ENCODE measurements around the gene EPHB1. TPM values are rescaled to one million over a fixed set of nuclear protein-coding genes. Genes with fewer than 3 reads are reported as not detected.

Gene EPHB1
- polyA plus RNA-seq, 3 donors: 0.06 to 0.55 TPM; not detected in 1

DNA sequence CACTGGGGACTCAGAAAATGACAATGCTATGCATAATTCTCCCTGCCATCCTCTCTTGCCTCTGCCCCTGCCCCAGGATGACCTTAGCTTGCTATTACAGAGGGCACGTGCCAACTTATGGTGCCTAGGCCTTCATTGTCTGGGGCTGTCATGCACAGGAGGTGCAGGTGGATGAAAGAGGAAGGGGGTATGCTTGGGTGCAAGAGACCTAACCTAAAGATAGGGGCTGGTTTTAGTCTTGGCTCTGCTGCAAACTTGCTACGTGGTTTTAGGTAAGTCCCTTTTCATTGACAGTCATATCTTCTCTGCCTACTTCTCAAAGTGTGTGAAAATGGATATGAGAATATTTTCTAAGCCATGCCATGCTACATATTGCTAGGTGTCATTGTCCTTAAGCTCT, 161.3 kb downstream of the EPHB1 start:
- peaks cover 0 to 5% of the 10 kb centered on the region in 2 donors for H3K9me3 ChIP-seq (replicated peaks in 1 of 2; ENCODE audit: control insufficient read depth in 1 of 2, insufficient read depth in 1 of 2, low read length in 2 of 2)
- WGBS (ENCODE audit: insufficient coverage): 100% methylated on average over 1 of the region's 2 CpGs
- H3K79me2 ChIP-seq (ENCODE audit: insufficient read depth, low read length): no peaks in the 10 kb centered on the region
- Mint-ChIP-seq H3K9me3 (peaks cover 0 to 18% (median 5%) of the 10 kb centered on the region in 7 donors), H3K27ac (no peak overlapping the region), H3K36me3 (no peaks in the 10 kb centered on the region), H3K4me1 (no peaks in the 10 kb centered on the region), H3K4me3 (no peak overlapping the region), H3K27me3 (ENCODE audit: low read depth in 3 of 3) (peaks cover 2 to 3% (median 3%) of the 10 kb centered on the region in 3 donors)
- no peak overlapping the region for H3K4me3 ChIP-seq (replicated peaks in 1 of 3; ENCODE audit: low read depth in 2 of 3, low read length in 3 of 3)
- TF ChIP-seq, protein P1, sequence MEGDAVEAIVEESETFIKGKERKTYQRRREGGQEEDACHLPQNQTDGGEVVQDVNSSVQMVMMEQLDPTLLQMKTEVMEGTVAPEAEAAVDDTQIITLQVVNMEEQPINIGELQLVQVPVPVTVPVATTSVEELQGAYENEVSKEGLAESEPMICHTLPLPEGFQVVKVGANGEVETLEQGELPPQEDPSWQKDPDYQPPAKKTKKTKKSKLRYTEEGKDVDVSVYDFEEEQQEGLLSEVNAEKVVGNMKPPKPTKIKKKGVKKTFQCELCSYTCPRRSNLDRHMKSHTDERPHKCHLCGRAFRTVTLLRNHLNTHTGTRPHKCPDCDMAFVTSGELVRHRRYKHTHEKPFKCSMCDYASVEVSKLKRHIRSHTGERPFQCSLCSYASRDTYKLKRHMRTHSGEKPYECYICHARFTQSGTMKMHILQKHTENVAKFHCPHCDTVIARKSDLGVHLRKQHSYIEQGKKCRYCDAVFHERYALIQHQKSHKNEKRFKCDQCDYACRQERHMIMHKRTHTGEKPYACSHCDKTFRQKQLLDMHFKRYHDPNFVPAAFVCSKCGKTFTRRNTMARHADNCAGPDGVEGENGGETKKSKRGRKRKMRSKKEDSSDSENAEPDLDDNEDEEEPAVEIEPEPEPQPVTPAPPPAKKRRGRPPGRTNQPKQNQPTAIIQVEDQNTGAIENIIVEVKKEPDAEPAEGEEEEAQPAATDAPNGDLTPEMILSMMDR (IDR thresholded peaks at IDR 0.05): no peak
- H3K27ac ChIP-seq (ENCODE audit: low read depth in 1 of 2, low read length in 2 of 2): no peak overlapping the region
- intact Hi-C loops (cut with micrococcal nuclease): no loop called here
- H4K20me1 ChIP-seq (ENCODE audit: insufficient read depth, low read length): no peaks in the 10 kb centered on the region
- H3K9ac ChIP-seq (ENCODE audit: insufficient read depth, low read length, poor library complexity, severe bottlenecking): no peak overlapping the region
- H3K36me3 ChIP-seq (replicated peaks in 1 of 2; ENCODE audit: control insufficient read depth in 1 of 2, insufficient read depth in 2 of 2, low read length in 2 of 2): no peaks in the 10 kb centered on the region
- no peaks in the 10 kb centered on the region for H3K27me3 ChIP-seq (ENCODE audit: control insufficient read depth in 2 of 2, insufficient read depth in 2 of 2, low read length in 2 of 2)
- no peak for DNase-seq
- H3K4me2 ChIP-seq (replicated peaks; ENCODE audit: extremely low read depth, low read length, poor library complexity, severe bottlenecking): no peak overlapping the region
- no peak overlapping the region for H2AFZ ChIP-seq (ENCODE audit: insufficient read depth, low read depth, low read length, poor library complexity, severe bottlenecking)
- H3K4me1 ChIP-seq (ENCODE audit: control insufficient read depth in 1 of 2, insufficient read depth in 2 of 2, low read length in 2 of 2): no peaks in the 10 kb centered on the region

DNA sequence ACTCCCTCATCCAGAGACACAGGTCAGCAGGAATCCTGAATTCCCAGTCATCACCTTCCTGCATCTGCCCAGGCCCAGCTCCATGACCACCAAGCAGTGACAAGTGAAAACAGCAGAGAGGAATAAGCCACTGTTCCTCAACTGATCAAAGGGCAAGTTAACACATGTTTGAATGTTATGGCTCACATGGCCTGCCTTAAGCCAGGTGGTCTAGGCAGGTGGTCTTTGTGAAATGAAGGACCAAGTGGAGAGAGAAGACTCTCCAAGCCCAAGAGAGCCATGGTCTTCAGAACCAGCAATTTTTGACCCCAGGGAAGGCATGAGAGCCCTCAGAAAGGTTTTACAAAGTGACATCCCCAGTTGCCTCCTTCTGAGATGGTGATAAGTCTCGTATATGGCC, 161.8 kb downstream of the EPHB1 start:
- intact Hi-C loops (cut with micrococcal nuclease): no loop called here
- H3K9me3 Mint-ChIP-seq: peaks cover 0 to 18% (median 4%) of the 10 kb centered on the region in 7 donors
- no peaks in the 10 kb centered on the region for H3K79me2 ChIP-seq (ENCODE audit: insufficient read depth, low read length)
- no peak for DNase-seq
- no peaks in the 10 kb centered on the region for H3K36me3 ChIP-seq (replicated peaks in 1 of 2; ENCODE audit: control insufficient read depth in 1 of 2, insufficient read depth in 2 of 2, low read length in 2 of 2)
- H3K9me3 ChIP-seq (replicated peaks in 1 of 2; ENCODE audit: control insufficient read depth in 1 of 2, insufficient read depth in 1 of 2, low read length in 2 of 2): peaks cover 0 to under 1% of the 10 kb centered on the region in 2 donors
- WGBS (ENCODE audit: insufficient coverage): no CpG with 5 or more reads among the region's 1 CpG
- H3K9ac ChIP-seq (ENCODE audit: insufficient read depth, low read length, poor library complexity, severe bottlenecking): no peak overlapping the region
- H3K4me1 Mint-ChIP-seq: no peaks in the 10 kb centered on the region
- H3K4me1 ChIP-seq (ENCODE audit: control insufficient read depth in 1 of 2, insufficient read depth in 2 of 2, low read length in 2 of 2): no peaks in the 10 kb centered on the region
- H2AFZ ChIP-seq (ENCODE audit: insufficient read depth, low read depth, low read length, poor library complexity, severe bottlenecking): no peak overlapping the region
- no peak overlapping the region for H3K4me2 ChIP-seq (replicated peaks; ENCODE audit: extremely low read depth, low read length, poor library complexity, severe bottlenecking)
- peaks cover 2 to 3% (median 3%) of the 10 kb centered on the region in 3 donors for H3K27me3 Mint-ChIP-seq (ENCODE audit: low read depth in 3 of 3)
- TF ChIP-seq, protein P1 (IDR thresholded peaks at IDR 0.05): no peak
- H3K27me3 ChIP-seq (ENCODE audit: control insufficient read depth in 2 of 2, insufficient read depth in 2 of 2, low read length in 2 of 2): no peaks in the 10 kb centered on the region
- H3K36me3 Mint-ChIP-seq: no peaks in the 10 kb centered on the region
- no peak overlapping the region for H3K27ac Mint-ChIP-seq
- H3K4me3 Mint-ChIP-seq: no peak overlapping the region
- no peak overlapping the region for H3K4me3 ChIP-seq (replicated peaks in 1 of 3; ENCODE audit: low read depth in 2 of 3, low read length in 3 of 3)
- no peak overlapping the region for H3K27ac ChIP-seq (ENCODE audit: low read depth in 1 of 2, low read length in 2 of 2)
- no peaks in the 10 kb centered on the region for H4K20me1 ChIP-seq (ENCODE audit: insufficient read depth, low read length)
